SH-SY5Y (cell line): ENCODE results near the gene TMEM135.

ENCODE experiments used
- GATA2 ChIP-seq: IDR thresholded peaks from 2 replicates; pipeline ENCODE4 v1.6.1; 2011; ENCODE audit warnings: mild to moderate bottlenecking, low read depth, low read length
- GATA3 ChIP-seq: IDR thresholded peaks from 2 replicates; pipeline ENCODE4 v1.6.1; 2011; ENCODE audit warnings: low read depth, mild to moderate bottlenecking, low read length, moderate library complexity

DNA sequence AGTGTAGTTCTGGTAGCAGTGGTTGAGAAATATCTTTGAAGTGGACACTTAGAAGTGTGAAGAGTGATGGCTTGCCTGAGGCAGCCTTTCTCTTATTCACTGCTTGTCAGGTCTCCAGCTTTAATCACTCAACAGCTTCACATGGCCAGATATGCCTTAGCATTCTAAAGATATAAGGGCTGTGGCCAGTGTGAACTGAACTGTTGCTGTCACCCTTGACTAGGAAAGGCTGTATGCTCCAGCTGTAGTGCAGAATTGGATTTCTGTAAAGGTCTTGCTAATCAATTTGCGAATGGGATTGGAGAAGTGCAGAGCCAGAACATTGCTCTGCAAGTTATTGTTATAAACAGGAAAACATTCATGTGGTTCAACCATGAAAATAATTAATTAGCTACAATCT, 266.7 kb downstream of the TMEM135 start:
- no peak for TF ChIP-seq GATA2
- TF ChIP-seq GATA3: no peak
